HepG2 (cell line): Measurements from ENCODE around the gene FLAD1. TPM values are rescaled to one million over a fixed set of nuclear protein-coding genes. Genes with fewer than 3 reads are reported as not detected.

Experiments
- BCL6 ChIP-seq: IDR thresholded peaks from 2 replicates; pipeline ENCODE4 v1.6.1; 2016; ENCODE audit warnings: missing genetic modification reagents, missing compliant biosample characterization
- EEA1 ChIP-seq: sonication (generic); formaldehyde crosslinking; IDR thresholded peaks from 2 replicates; pipeline ENCODE4 v1.5.1; 2020; ENCODE audit warnings: mild to moderate bottlenecking, missing genetic modification reagents, borderline replicate concordance
- FOXK1 ChIP-seq: sonication (generic); formaldehyde crosslinking; IDR thresholded peaks from 2 replicates; pipeline ENCODE4 v1.4.0; 2020; ENCODE audit warnings: low read depth, missing genetic modification reagents, borderline replicate concordance
- IRF2 ChIP-seq: IDR thresholded peaks from 2 replicates; pipeline ENCODE4 v1.6.1; 2018; ENCODE audit warnings: missing genetic modification reagents, missing compliant biosample characterization
- IRX3 ChIP-seq: sonication (generic); formaldehyde crosslinking; IDR thresholded peaks from 2 replicates; pipeline ENCODE4 v1.8.1; 2023; ENCODE audit warnings: mild to moderate bottlenecking, low read depth, missing genetic modification reagents, borderline replicate concordance
- KLF6 ChIP-seq: IDR thresholded peaks from 2 replicates; pipeline ENCODE4 v1.8.0; 2016; ENCODE audit warnings: missing biosample characterization, missing genetic modification reagents
- MTA1 ChIP-seq: sonication (generic); formaldehyde crosslinking; IDR thresholded peaks from 2 replicates; pipeline ENCODE4 v1.4.0; 2020; ENCODE audit warnings: missing genetic modification reagents, mild to moderate bottlenecking, borderline replicate concordance
- PHF8 ChIP-seq: sonication (generic); formaldehyde crosslinking; IDR thresholded peaks from 2 replicates; pipeline ENCODE4 v1.5.0; 2020; ENCODE audit warnings: missing genetic modification reagents
- POGZ ChIP-seq: sonication (generic); formaldehyde crosslinking; IDR thresholded peaks from 2 replicates; pipeline ENCODE4 v1.4.0; 2020; ENCODE audit warnings: mild to moderate bottlenecking, missing genetic modification reagents
- SIN3A ChIP-seq: IDR thresholded peaks from 2 replicates; pipeline ENCODE4 v1.6.1; 2011; ENCODE audit warnings: low read depth, mild to moderate bottlenecking, control low read depth, low read length, borderline replicate concordance
- ZFP1 ChIP-seq: IDR thresholded peaks from 2 replicates; pipeline ENCODE4 v1.6.1; 2016
- ZNF264 ChIP-seq: sonication (generic); formaldehyde crosslinking; IDR thresholded peaks from 2 replicates; pipeline ENCODE4 v1.4.0; 2020; ENCODE audit warnings: missing genetic modification reagents
- ZNF468 ChIP-seq: sonication (generic); formaldehyde crosslinking; IDR thresholded peaks from 2 replicates; pipeline ENCODE4 v1.8.0; 2022; ENCODE audit warnings: mild to moderate bottlenecking, moderate library complexity, missing genetic modification reagents
- ZNF703 ChIP-seq: sonication (generic); formaldehyde crosslinking; IDR thresholded peaks from 2 replicates; pipeline ENCODE4 v1.5.1; 2020; ENCODE audit warnings: missing genetic modification reagents, mild to moderate bottlenecking, moderate library complexity, borderline replicate concordance
- polyA plus RNA-seq, 8 experiments: library from polyadenylated mRNA; depleted of rRNA in 3 of 8; stranded (reverse) in 7 of 8; unstranded in 1 of 8; fragments of >200 nt; fragmentation: Illumina TruSeq in 4 of 8; extraction: Trizol in 4 of 8; gene quantifications; 2 replicates each; pipeline versions ENCODE4 v1.2.1 to v1.2.3, GENCODE V29; 2011 to 2016; ENCODE audit warnings: low read depth in 4 of 8, missing spikeins in 1 of 8, mixed read lengths in 1 of 8; ENCODE audit not compliant: insufficient read depth in 1 of 8
- total RNA-seq, 5 experiments: library from RNA; depleted of rRNA; stranded (reverse); fragments of >200 nt; fragmentation: Illumina TruSeq; extraction: Trizol; gene quantifications; 2 replicates each; pipeline ENCODE4 v1.2.3, GENCODE V29; 2016; ENCODE audit warnings: low read depth in 1 of 5
- TF ChIP-seq, protein P1 (sequence below): sonication (generic); formaldehyde crosslinking; conservative IDR thresholded peaks from 2 replicates; pipeline ENCODE4 v1.8.0; 2022; ENCODE audit warnings: mild to moderate bottlenecking, moderate library complexity, missing genetic modification reagents
- TF ChIP-seq, protein P2 (sequence below): sonication (generic); formaldehyde crosslinking; IDR thresholded peaks from 2 replicates; pipeline ENCODE4 v1.5.0; 2020; ENCODE audit warnings: mild to moderate bottlenecking, missing genetic modification reagents
- TF ChIP-seq, protein P3 (sequence below): sonication (generic); formaldehyde crosslinking; IDR thresholded peaks from 2 replicates; pipeline ENCODE4 v1.9.0; 2021; ENCODE audit warnings: mild to moderate bottlenecking, missing genetic modification reagents
- TF ChIP-seq, protein P4 (sequence below): sonication (generic); formaldehyde crosslinking; IDR thresholded peaks from 2 replicates; pipeline ENCODE4 v1.8.0; 2022; ENCODE audit warnings: missing genetic modification reagents, mild to moderate bottlenecking, borderline replicate concordance

FLAD1 gene
- total and polyA plus RNA-seq, 2 of the 13 experiments (the other 11 are each of a cell fraction or from before 2014, with no cell fraction given) = 25.9 to 32.8 TPM

DNA sequence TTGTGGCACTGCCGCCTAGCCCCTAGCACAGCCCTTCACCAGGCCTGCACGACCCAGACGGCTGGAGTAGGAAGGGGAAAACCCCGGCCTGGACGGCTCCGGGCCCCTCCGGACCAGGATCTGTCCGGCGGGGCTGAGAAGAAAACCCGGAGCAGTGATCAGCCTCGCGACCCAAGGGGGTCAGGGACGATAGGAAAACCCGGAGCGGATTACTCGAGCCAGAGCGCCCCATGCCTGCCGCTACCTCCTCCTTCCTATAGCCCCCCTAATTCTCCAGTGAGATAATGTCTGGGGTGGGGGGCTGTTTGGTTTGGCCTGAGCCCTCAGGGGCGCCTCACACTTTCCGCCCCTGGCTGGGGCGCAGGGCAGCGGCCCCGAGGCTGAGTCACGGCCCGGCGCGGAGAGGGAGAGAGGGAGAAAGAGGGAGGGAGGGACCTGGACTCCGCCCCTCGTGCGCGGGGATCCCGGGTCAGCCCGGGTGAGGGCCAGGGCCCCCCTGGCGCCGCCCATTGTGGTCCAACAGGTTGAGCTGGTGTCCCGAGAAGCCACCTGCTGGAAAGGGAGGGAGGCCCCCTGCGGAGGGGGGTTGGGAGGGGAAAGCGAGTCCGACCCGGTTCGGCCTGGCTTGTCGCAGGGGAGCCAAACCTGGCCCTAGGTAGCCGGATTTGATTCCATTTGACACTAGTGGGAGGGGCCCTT lies 17.7 kb downstream of the FLAD1 start (continued):
- TF ChIP-seq, protein P1, sequence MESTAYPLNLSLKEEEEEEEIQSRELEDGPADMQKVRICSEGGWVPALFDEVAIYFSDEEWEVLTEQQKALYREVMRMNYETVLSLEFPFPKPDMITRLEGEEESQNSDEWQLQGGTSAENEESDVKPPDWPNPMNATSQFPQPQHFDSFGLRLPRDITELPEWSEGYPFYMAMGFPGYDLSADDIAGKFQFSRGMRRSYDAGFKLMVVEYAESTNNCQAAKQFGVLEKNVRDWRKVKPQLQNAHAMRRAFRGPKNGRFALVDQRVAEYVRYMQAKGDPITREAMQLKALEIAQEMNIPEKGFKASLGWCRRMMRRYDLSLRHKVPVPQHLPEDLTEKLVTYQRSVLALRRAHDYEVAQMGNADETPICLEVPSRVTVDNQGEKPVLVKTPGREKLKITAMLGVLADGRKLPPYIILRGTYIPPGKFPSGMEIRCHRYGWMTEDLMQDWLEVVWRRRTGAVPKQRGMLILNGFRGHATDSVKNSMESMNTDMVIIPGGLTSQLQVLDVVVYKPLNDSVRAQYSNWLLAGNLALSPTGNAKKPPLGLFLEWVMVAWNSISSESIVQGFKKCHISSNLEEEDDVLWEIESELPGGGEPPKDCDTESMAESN (CRISPR knock-in tag) = peak; percentile 81
- TF ChIP-seq BCL6 (CRISPR knock-in tag) = peak; percentile 54
- TF ChIP-seq ZNF468 (CRISPR knock-in tag) = no peak
- peak; percentile 68; the same call in 1 of the 2 replicates for TF ChIP-seq MTA1 (CRISPR knock-in tag)
- TF ChIP-seq IRF2 = no peak
- TF ChIP-seq PHF8 = peak; percentile 58
- no peak; the same call in none of the 2 replicates for TF ChIP-seq ZNF703 (CRISPR knock-in tag)
- no peak for TF ChIP-seq EEA1 (CRISPR knock-in tag)
- TF ChIP-seq, protein P2, sequence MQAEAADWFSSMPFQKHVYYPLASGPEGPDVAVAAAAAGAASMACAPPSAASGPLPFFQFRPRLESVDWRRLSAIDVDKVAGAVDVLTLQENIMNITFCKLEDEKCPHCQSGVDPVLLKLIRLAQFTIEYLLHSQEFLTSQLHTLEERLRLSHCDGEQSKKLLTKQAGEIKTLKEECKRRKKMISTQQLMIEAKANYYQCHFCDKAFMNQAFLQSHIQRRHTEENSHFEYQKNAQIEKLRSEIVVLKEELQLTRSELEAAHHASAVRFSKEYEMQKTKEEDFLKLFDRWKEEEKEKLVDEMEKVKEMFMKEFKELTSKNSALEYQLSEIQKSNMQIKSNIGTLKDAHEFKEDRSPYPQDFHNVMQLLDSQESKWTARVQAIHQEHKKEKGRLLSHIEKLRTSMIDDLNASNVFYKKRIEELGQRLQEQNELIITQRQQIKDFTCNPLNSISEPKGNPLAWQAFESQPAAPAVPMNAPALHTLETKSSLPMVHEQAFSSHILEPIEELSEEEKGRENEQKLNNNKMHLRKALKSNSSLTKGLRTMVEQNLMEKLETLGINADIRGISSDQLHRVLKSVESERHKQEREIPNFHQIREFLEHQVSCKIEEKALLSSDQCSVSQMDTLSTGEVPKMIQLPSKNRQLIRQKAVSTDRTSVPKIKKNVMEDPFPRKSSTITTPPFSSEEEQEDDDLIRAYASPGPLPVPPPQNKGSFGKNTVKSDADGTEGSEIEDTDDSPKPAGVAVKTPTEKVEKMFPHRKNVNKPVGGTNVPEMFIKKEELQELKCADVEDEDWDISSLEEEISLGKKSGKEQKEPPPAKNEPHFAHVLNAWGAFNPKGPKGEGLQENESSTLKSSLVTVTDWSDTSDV (CRISPR knock-in tag) = no peak
- no peak; the same call in 1 of the 2 replicates for TF ChIP-seq ZFP1 (CRISPR knock-in tag)
- TF ChIP-seq FOXK1 (CRISPR knock-in tag) = peak; percentile 44; the same call in 1 of the 2 replicates
- peak; percentile 62 for TF ChIP-seq KLF6 (CRISPR knock-in tag)
- TF ChIP-seq, protein P3, sequence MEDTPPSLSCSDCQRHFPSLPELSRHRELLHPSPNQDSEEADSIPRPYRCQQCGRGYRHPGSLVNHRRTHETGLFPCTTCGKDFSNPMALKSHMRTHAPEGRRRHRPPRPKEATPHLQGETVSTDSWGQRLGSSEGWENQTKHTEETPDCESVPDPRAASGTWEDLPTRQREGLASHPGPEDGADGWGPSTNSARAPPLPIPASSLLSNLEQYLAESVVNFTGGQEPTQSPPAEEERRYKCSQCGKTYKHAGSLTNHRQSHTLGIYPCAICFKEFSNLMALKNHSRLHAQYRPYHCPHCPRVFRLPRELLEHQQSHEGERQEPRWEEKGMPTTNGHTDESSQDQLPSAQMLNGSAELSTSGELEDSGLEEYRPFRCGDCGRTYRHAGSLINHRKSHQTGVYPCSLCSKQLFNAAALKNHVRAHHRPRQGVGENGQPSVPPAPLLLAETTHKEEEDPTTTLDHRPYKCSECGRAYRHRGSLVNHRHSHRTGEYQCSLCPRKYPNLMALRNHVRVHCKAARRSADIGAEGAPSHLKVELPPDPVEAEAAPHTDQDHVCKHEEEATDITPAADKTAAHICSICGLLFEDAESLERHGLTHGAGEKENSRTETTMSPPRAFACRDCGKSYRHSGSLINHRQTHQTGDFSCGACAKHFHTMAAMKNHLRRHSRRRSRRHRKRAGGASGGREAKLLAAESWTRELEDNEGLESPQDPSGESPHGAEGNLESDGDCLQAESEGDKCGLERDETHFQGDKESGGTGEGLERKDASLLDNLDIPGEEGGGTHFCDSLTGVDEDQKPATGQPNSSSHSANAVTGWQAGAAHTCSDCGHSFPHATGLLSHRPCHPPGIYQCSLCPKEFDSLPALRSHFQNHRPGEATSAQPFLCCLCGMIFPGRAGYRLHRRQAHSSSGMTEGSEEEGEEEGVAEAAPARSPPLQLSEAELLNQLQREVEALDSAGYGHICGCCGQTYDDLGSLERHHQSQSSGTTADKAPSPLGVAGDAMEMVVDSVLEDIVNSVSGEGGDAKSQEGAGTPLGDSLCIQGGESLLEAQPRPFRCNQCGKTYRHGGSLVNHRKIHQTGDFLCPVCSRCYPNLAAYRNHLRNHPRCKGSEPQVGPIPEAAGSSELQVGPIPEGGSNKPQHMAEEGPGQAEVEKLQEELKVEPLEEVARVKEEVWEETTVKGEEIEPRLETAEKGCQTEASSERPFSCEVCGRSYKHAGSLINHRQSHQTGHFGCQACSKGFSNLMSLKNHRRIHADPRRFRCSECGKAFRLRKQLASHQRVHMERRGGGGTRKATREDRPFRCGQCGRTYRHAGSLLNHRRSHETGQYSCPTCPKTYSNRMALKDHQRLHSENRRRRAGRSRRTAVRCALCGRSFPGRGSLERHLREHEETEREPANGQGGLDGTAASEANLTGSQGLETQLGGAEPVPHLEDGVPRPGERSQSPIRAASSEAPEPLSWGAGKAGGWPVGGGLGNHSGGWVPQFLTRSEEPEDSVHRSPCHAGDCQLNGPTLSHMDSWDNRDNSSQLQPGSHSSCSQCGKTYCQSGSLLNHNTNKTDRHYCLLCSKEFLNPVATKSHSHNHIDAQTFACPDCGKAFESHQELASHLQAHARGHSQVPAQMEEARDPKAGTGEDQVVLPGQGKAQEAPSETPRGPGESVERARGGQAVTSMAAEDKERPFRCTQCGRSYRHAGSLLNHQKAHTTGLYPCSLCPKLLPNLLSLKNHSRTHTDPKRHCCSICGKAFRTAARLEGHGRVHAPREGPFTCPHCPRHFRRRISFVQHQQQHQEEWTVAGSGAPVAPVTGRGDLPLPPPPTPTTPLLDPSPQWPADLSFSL (CRISPR knock-in tag) = no peak
- TF ChIP-seq POGZ (CRISPR knock-in tag) = peak; percentile 69; the same call in 1 of the 2 replicates
- peak; percentile 79 for TF ChIP-seq SIN3A
- TF ChIP-seq IRX3 (CRISPR knock-in tag) = no peak
- no peak for TF ChIP-seq ZNF264
- TF ChIP-seq, protein P4, sequence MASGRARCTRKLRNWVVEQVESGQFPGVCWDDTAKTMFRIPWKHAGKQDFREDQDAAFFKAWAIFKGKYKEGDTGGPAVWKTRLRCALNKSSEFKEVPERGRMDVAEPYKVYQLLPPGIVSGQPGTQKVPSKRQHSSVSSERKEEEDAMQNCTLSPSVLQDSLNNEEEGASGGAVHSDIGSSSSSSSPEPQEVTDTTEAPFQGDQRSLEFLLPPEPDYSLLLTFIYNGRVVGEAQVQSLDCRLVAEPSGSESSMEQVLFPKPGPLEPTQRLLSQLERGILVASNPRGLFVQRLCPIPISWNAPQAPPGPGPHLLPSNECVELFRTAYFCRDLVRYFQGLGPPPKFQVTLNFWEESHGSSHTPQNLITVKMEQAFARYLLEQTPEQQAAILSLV (CRISPR knock-in tag) = no peak
